LNCaP clone FGC (cell line): ENCODE data around the gene ODR4.
"Not testable (repeated sequence)": the region's sequence is repeated elsewhere in the genome, so short reads cannot be mapped to it uniquely, and the experiment has no call there.

Experiments
- DNase-seq: peaks from one replicate; pipeline ENCODE4 v3.0.0-alpha.2; 2011; ENCODE audit warnings: low read depth
- H3K4me3 ChIP-seq: 2 replicates; pipeline ENCODE4 v1.5.1; 2011; ENCODE audit warnings: mild to moderate bottlenecking, low read depth, low read length, control low read depth
- TF ChIP-seq, protein P1 (sequence below): IDR thresholded peaks from 2 replicates; pipeline ENCODE4 v1.5.1; 2012; ENCODE audit warnings: mild to moderate bottlenecking; ENCODE audit not compliant: control insufficient read depth, insufficient read depth; ENCODE audit errors: extremely low read depth

ODR4 gene

DNA sequence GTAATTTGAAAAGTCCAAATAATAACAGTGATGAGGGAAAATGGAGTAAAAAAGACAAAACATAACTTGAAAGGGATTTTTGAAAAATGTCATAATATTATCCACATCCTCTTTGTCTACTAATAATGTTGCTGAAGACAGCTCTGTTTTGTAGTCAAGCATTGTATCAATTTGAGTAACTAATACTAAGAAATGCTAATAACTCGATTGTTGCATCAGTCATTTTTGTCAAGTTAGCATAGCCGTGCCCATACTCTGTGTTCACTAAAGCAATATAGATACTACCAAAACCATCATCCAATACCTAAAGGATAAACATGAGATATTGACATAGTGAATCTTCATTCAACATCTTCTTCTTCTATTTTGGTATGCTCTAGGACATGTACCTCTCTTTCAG is 68.0 kb downstream of the ODR4 start:
- H3K4me3 ChIP-seq: no peak overlapping the region
- TF ChIP-seq, protein P1, sequence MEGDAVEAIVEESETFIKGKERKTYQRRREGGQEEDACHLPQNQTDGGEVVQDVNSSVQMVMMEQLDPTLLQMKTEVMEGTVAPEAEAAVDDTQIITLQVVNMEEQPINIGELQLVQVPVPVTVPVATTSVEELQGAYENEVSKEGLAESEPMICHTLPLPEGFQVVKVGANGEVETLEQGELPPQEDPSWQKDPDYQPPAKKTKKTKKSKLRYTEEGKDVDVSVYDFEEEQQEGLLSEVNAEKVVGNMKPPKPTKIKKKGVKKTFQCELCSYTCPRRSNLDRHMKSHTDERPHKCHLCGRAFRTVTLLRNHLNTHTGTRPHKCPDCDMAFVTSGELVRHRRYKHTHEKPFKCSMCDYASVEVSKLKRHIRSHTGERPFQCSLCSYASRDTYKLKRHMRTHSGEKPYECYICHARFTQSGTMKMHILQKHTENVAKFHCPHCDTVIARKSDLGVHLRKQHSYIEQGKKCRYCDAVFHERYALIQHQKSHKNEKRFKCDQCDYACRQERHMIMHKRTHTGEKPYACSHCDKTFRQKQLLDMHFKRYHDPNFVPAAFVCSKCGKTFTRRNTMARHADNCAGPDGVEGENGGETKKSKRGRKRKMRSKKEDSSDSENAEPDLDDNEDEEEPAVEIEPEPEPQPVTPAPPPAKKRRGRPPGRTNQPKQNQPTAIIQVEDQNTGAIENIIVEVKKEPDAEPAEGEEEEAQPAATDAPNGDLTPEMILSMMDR: no peak
- DNase-seq: no peak

DNA sequence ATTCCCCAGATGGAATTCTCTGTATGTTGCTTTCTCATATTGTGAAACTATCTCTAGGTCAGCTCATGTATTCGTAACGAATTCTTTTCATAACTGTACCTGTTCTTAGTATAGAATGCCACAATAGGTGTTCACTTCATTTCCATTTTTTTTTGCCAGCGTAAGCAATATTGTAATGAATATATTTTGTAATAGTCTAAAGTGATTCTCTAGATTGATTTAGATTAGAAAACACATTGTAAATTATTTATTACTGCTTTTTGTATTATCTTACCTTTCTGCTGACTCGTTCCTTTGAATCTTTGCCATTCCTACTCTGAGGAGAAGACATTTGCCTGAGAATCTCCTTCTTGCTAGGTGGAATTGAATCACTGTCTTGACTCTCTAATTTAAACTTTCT is 70.5 kb downstream of the ODR4 start:
- H3K4me3 ChIP-seq: no peak overlapping the region
- TF ChIP-seq, protein P1: no peak
- DNase-seq: no peak

DNA sequence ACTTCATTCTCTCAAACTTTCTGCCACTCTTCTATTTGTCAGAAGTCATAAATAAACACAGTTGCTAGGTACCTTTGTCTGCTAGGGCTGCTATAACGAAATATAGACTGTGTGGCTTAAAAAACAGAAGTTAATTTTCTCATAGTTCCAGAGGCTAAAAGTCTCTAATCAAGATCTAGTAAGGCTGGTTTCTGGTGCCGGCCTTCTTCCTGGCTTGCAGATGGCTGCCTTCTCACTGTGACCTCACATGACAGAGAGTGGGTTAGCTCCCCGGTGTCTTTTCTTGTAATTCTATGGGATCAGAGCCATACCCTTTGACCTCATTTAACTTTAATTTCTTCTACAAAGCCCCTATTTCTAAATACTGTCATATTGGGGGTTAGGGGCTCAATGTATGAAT is 79.3 kb downstream of the ODR4 start:
- DNase-seq: no peak
- H3K4me3 ChIP-seq: no peak overlapping the region
- TF ChIP-seq, protein P1: no peak

DNA sequence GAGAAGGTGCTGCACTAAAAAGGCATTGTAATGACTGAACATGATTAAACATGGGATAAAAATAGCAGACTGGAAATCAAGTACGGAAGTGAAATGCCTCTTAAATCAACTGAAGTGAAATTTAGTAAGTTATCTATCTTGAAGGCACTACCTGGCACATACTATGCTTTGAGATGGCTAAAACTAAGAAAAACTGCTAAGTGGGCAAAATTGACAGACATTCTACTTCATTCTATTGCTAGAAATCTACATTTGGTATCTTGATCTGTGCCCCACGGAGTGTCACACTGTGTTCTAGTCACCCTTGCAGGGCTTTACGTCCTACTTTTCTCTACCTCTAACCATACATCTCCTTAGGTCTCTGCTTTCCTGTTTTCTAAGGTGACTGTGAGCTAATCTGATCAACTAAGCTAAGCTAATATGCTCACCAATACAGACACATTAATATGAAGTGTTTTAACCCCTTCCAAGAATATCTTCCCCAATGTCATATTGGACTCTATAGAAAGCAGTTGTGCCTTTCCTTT is 81.2 kb downstream of the ODR4 start:
- no peak overlapping the region for H3K4me3 ChIP-seq
- no peak for DNase-seq
- TF ChIP-seq, protein P1: no peak

DNA sequence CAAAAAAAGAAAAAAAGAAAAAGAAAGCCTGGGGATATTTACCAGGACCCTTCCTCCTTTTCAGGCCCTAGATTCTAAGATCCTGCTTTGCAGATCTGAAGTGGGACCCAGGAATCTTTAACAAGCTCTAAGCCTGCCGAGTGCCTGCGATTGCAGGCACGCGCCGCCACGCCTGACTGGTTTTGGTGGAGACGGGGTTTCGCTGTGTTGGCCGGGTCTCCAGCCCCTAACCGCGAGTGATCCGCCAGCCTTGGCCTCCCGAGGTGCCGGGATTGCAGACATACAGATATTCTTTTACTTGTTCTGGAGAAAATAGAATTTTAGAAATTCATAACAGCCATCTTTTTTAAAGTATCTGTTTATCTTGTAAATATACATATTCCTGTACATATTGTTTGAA is 83.5 kb downstream of the ODR4 start:
- not testable (repeated sequence) for DNase-seq, H3K4me3 ChIP-seq

DNA sequence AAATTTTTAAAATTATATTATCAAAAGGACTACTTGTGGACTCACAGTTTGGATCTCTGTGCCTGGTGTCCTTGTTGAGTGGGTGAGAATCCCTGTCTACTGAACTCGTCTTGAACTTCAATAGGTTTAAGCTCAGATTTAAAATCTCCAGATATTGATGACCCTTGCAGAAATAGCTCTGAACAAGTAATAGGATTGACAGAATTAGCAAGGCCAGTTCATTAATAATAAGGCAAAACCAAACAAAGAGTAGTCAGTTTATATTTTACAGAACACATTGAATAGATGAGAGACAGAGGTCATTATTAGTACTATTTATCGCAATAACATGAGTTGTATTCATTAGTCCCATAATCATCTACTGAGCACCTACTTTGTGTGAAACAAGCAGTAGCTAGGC is 85.4 kb downstream of the ODR4 start, which contains the start of gene PDC:
Gene PDC (minus strand): TSS at position 101 of the 400 bp plus-strand sequence. CDS start 11,655 bp downstream, outside the sequence.
- DNase-seq: no peak
- H3K4me3 ChIP-seq: no peak within 1 kb of the TSS
- TF ChIP-seq, protein P1: no peak

DNA sequence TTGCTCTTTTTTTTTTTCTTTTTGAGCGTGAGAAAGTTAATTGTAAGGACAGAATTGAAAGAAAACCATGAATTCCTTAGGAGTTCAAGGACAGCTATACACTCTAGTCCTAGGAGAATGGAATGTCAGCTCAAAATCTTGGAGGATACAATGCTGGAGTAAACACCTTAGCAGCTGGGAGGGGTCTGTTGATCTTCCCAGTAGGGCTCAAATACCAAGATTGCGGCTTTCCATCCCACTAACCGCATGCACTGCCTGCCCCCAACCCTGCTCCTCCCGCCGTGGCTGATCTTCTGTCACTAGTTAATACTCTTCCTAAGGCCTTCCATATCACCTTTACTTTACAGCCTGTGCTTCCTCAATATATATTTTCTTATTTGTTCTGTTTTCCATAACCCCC is 87.9 kb downstream of the ODR4 start:
- DNase-seq: no peak
- TF ChIP-seq, protein P1: no peak
- no peak overlapping the region for H3K4me3 ChIP-seq

DNA sequence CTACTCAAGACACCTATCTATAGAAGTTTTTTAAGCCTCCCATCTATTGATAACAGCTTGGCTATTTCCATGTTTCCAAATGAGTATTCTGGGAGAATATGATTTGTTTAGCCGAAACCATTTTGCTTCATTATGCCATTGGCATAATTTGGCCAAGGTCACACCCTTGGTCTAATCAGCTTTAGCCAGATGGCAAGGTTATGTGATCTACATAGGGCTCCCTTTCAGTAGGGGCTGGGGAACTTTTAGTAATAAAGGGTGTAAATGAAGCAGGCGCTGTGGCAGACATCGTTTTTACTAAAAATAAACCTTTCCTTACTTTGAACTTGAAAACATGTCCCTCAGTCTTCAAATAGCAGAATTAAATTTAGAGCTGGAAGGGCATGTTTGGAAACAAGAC is 88.3 kb downstream of the ODR4 start:
- TF ChIP-seq, protein P1: no peak

DNA sequence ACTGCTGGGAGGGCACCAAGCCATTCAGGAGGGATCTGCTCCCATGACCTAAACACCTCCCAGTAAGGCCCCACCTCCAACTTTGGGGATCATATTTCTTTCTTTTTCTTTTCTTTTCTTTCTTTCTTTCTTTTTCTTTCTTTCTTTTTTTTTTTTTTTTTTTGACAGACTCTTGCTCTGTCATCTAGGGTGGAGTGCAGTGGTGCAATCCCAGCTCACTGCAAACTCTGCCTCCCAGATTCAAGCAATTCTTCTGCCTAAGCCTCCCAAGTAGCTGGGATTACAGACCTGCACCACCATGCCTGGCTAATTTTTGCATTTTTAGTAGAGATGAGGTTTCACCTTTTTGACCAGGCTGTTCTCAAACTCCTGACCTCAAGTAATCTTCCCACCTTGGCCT is 89.9 kb downstream of the ODR4 start:
- DNase-seq, H3K4me3 ChIP-seq: not testable (repeated sequence)

More for the DNA sequence above, 88.3 kb downstream of the ODR4 start:
- H3K4me3 ChIP-seq: no peak overlapping the region
- DNase-seq: no peak
